HUES48 (cell line): Measurements from ENCODE around the gene LYL1.
"Not testable (repeated sequence)": the region's sequence is repeated elsewhere in the genome, so short reads cannot be mapped to it uniquely, and the experiment has no call there.

Source experiments
- H3K27ac ChIP-seq: one replicate; pipeline ENCODE4 v1.7.0; 2013; ENCODE audit warnings: low read depth, low read length, inconsistent platforms
- H3K27me3 ChIP-seq: 2 replicates; pipeline ENCODE4 v1.6.1; 2013; ENCODE audit warnings: mild to moderate bottlenecking, low read length; ENCODE audit not compliant: control insufficient read depth, insufficient read depth
- H3K36me3 ChIP-seq: 2 replicates; pipeline ENCODE4 v1.6.1; 2013; ENCODE audit warnings: low read length; ENCODE audit not compliant: control insufficient read depth, insufficient read depth
- H3K4me1 ChIP-seq: 2 replicates; pipeline ENCODE4 v1.6.1; 2013; ENCODE audit warnings: mild to moderate bottlenecking, low read length; ENCODE audit not compliant: control insufficient read depth, insufficient read depth
- H3K4me3 ChIP-seq: 2 replicates; pipeline ENCODE4 v1.5.1; 2013; ENCODE audit warnings: mild to moderate bottlenecking, low read depth, low read length
- H3K9ac ChIP-seq: 2 replicates; pipeline ENCODE4 v1.6.1; 2013; ENCODE audit warnings: mild to moderate bottlenecking, low read depth, low read length, moderate library complexity
- H3K9me3 ChIP-seq: 2 replicates; pipeline ENCODE4 v1.6.1; 2013; ENCODE audit warnings: low read length; ENCODE audit not compliant: control insufficient read depth, insufficient read depth

LYL1 gene

DNA sequence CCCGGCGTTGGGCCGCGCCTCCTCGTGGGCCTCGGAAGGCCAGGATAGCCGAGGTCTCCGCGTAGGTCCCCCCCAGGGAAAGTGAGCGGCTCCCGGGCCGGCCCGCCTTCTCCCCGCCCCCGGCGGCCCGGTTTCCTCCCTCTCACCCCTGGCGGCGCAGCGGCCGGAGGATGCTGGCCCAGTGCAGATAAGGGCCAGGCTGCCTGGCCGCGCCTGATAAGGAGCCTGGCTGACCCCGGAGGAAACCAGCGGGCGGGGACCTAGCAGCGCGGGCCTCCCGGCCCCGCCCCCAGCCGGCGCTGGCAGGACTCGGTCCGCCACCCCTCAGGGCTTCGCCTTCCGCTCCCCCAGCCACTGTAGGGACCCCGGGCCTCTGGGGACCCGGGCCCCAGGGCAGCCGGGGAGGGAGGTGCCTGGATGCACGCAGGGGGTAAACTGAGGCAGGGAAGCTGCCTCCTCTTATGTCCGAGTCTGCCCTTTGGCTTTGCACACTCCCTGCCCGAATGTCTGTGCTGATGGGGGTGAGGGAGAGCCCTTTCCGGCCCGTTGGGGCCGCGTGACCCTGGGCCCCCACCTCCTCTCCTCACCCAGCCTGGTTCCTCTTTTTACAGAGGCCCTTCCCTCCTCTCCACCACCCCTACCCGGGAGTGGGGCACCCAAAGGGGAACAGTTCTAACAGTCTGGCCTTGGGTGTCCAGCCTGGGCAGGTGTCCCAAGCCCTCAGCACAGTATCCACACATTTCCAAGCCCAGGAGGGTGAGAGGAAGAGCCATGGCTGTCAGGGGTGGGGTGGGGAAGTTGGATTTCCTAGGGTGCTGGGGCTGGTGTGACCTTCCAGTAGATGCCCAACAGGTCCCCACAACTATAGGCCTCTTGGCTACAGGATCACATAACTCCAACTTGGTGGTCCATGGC, at the start of gene LYL1:
TSS of gene LYL1 (minus strand) at position 193 of the 915 bp plus-strand sequence. CDS start 1,687 bp downstream, outside the sequence.
- no peak within 1 kb of the TSS for H3K9ac ChIP-seq
- H3K36me3 ChIP-seq: peaks cover 7% of the 10 kb centered on the region
- no peaks in the 10 kb centered on the region for H3K9me3 ChIP-seq
- peaks cover 47% of the 10 kb centered on the region for H3K27me3 ChIP-seq
- peaks cover 9% of the 10 kb centered on the region for H3K4me1 ChIP-seq
- H3K4me3 ChIP-seq: peak within 1 kb of the TSS; percentile 34; the same call in 1 of the 2 replicates
- no peak within 1 kb of the TSS for H3K27ac ChIP-seq

DNA sequence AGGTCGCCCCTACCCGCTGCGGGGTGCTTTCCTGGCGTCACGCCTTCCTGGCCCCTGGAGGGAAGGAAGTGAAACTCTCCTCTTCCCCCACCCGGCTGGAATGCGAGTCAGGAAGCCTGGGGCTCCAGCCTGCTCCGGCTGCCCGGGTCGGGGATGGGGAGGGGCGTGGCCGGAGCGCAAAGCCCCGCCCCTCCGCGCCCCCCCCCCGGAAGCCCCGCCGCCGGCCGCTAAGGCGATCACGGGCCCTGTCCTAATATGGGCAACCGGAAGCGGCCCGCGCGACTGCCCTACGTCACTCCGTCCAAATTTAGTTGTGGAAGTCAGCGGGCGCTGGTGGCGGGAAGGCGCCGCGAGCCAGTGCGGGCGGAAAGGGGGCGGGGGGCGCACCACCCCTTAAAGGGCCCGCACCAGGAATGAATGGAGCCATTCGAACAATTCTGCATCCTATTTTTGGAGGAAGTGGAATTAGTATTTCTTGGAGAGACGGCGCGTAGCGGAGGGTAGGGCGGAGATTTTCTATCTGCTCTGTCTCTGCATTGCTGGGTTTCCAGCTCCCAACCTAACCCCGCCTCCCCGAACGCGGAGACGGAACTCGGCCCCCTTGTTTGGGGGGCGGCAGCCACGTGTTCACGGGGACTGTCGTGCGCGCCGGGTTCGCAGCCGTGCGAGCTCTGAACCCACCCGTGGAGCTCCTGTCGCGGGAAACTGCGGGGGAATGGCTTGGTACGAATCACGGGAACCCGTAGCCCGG, 49.1 kb upstream of the LYL1 start:
- H3K27me3 ChIP-seq: no peaks in the 10 kb centered on the region
- H3K4me3 ChIP-seq: peak overlapping the region; percentile 96
- peak overlapping the region; percentile 97 for H3K9ac ChIP-seq
- peaks cover 5% of the 10 kb centered on the region for H3K4me1 ChIP-seq
- H3K9me3 ChIP-seq: no peaks in the 10 kb centered on the region
- H3K27ac ChIP-seq: peak overlapping the region; percentile 100
- H3K36me3 ChIP-seq: peaks cover 6% of the 10 kb centered on the region; the same call in 1 of the 2 replicates

DNA sequence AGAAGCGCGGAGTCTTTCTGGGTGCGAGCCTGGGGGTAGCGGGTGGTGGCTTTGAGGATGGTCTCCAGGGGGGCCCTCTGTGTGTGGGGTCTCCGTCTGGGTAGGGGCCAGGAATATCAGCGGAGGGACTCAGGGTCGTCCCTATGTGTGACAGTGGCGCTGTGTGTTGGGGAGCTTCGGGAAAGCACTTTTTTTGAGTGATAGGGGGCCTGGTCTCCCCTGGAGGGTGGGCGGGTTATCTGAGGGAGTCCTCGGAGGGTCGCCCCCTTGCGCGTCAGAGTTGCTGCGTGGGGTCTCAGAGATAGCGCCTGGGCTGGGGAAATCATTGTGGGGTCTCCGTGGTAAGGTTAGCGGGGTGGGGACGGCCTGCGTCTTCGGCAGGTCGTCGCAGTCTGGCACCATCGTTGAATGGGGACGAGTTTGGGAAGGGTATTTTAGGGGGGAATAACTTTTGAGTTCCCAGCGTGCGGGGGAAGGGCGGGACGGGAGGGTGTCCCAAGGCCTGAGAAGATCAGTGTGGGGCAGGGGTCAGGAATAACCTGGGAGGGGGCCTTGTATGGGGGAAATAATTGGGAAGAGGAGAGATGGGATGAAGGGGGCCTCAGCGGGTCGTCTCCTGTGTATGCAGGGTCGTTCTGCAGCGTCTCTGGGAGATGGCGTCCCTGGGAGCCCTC, 48.4 kb upstream of the LYL1 start:
- peaks cover under 1% of the 10 kb centered on the region for H3K4me1 ChIP-seq
- H3K9ac ChIP-seq: peak overlapping the region; percentile 83
- peak overlapping the region; percentile 95 for H3K27ac ChIP-seq
- H3K27me3 ChIP-seq: no peaks in the 10 kb centered on the region
- H3K4me3 ChIP-seq: peak overlapping the region; percentile 96
- H3K36me3 ChIP-seq: peaks cover 7% of the 10 kb centered on the region; the same call in 1 of the 2 replicates
- no peaks in the 10 kb centered on the region for H3K9me3 ChIP-seq

DNA sequence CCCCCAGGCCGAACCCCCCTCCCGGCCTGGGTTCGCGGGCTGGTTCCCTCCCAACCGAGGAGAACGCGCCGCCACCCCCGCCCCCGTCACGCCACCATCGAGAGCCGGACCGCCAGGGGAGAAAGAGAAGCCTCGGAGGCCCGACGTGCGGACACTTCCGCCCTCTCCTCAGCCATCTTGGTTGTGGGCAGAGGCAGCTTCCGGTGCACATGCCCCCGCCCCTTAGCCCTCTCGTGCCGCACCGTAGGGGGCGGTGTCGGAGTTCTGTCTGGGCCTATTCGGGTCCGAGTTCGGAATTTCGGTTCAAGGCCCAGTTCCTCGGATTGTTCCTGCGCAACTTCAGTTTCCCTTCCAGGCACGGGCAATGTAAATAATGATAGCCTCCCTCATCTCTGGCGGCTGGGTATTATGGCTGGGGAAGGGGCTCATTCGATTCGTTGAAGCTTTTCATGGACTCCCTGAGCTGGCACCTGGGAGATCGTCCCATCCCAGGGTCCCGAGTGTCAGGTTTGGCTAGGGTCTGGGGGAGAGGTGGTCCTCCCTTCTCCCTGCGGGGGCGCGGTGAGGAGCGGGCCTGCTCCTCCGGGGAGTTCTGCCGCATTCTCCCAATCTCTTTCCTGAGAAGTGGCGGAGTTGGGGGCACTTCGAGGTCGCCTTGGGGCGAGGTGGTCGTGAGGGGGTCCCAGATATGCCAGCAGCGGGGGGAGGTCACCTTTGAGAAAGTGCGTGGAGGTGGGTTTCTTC, 47.7 kb upstream of the LYL1 start, which contains the start of the genes IER2 and STX10:
TSS of gene IER2 (plus strand) at position 225 of the 744 bp plus-strand sequence. CDS start 2,776 bp downstream, outside the sequence.
TSS of gene STX10 (minus strand) at position 189 of the 744 bp plus-strand sequence. CDS start 202 bp downstream, outside the sequence.
- H3K4me3 ChIP-seq: peak within 1 kb of the TSS; percentile 96
- H3K9ac ChIP-seq: peak within 1 kb of the TSS; percentile 83
- no peaks in the 10 kb centered on the region for H3K9me3 ChIP-seq
- peaks cover 9% of the 10 kb centered on the region; the same call in 1 of the 2 replicates for H3K36me3 ChIP-seq
- no peaks in the 10 kb centered on the region for H3K4me1 ChIP-seq
- H3K27ac ChIP-seq: peak within 1 kb of the TSS; percentile 95
- no peaks in the 10 kb centered on the region for H3K27me3 ChIP-seq

GRCh38 chr19:13149628-13150186, 47.0 kb upstream of the LYL1 start:
- Histone ChIP-seq H3K27me3 (no peaks in the 10 kb centered on the region), H3K9ac (peak overlapping the region; percentile 16; the same call in 1 of the 2 replicates), H3K4me1 (no peaks in the 10 kb centered on the region), H3K9me3 (no peaks in the 10 kb centered on the region), H3K4me3 (peak overlapping the region; percentile 96), H3K36me3 (peaks cover 11% of the 10 kb centered on the region), H3K27ac (no peak overlapping the region)

DNA sequence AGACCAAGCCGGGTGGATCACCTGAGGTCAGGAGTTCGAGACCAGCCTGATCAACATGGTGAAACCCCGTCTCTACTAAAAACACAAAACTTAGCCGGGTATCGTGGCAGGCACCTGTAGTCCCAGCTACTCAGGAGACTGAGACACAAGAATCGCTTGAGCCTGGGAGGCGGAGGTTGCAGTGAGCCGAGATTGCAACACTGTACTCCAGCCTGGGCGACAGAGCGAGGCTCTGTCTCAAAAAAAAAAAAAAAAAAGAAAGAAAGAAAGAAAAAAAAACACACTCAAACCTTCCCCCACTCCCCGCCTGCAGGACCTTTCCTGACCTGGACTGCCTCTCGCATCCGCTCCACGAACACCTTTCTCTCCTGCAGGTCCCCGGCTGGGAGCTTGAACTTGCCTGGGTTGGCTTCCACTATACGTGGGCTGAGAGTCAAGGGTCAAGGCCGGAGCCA, 46.5 kb upstream of the LYL1 start:
- Histone ChIP-seq H3K4me3 (peak overlapping the region; percentile 96), H3K9ac (peak overlapping the region; percentile 16; the same call in 1 of the 2 replicates), H3K36me3 (peaks cover 14% of the 10 kb centered on the region)
- H3K27me3 ChIP-seq, H3K4me1 ChIP-seq, H3K27ac ChIP-seq, H3K9me3 ChIP-seq: not testable (repeated sequence)

GRCh38 chr19:13146763-13147563, 44.3 kb upstream of the LYL1 start:
- H3K4me1 ChIP-seq: no peaks in the 10 kb centered on the region
- H3K36me3 ChIP-seq: peaks cover 18% of the 10 kb centered on the region
- no peaks in the 10 kb centered on the region for H3K9me3 ChIP-seq
- H3K27me3 ChIP-seq: no peaks in the 10 kb centered on the region
- H3K27ac ChIP-seq: no peak overlapping the region
- no peak overlapping the region for H3K4me3 ChIP-seq
- H3K9ac ChIP-seq: no peak overlapping the region

DNA sequence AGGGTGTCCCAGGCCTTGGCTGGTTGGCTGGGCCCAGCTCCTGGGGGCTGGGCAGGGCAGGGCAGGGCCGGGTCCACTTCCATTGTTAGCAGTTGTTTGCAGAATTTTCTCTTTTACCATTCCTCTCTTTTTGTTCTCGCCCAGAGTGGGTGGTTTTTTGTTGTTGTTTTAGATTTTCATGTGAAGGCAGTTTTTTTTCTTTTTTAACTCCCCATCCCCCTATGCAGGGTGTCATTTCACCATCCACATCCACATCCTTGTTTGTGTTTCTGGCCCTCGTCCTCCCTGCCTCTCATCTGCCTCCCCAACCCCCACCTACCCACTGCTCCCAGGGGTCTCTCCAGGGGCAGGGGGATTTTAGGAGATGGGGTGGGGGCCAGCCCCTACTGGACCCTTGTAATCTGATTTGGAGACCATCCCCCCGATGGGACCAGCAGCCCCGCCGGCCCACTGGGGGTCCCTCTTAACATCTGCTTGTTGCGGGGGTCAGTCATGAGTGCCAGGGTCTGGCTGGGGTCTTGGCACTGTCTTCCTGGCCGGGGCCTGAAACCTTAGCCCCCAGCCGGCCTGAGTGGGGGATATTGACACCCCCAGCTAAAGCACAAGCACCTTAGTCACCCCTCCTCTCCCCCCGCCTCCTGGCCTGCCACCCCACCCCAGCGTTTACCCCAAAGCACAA, 37.1 kb upstream of the LYL1 start:
- Histone ChIP-seq H3K9me3 (no peaks in the 10 kb centered on the region), H3K36me3 (peaks cover 53% of the 10 kb centered on the region), H3K4me1 (no peaks in the 10 kb centered on the region), H3K27me3 (no peaks in the 10 kb centered on the region), H3K4me3 (no peak overlapping the region), H3K9ac (no peak overlapping the region), H3K27ac (no peak overlapping the region)

DNA sequence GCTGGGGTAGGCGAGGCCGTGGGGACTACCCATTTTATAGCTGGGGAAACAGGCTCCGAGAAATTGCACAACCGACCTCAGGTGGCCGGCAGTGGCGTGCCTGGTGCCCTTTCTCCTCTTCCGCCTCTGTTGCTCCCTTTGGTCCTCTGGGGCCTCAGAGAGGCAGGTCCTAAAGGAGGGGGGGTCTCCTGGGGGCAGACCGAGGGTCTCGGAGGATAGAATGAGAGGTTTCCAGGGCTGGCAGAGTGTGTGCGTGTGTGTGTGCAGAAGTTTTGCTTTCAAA, 36.2 kb upstream of the LYL1 start:
- Histone ChIP-seq H3K27ac (no peak overlapping the region), H3K9me3 (no peaks in the 10 kb centered on the region), H3K27me3 (no peaks in the 10 kb centered on the region), H3K4me3 (no peak overlapping the region), H3K9ac (no peak overlapping the region), H3K4me1 (no peaks in the 10 kb centered on the region), H3K36me3 (peaks cover 49% of the 10 kb centered on the region)
